ENCODE results near the gene SENP5. TPM values are rescaled to one million over a fixed set of nuclear protein-coding genes. Genes with fewer than 3 reads are reported as not detected.

Gene SENP5
- total and polyA plus RNA-seq, 2 of the 8 experiments (the other 6 are each of a cell fraction or from before 2014, with no cell fraction given), result 6.7 to 27.3 TPM

GRCh38 chr3:196949285-196949619 lies 81.5 kb downstream of the SENP5 start:
- DNase-seq (ENCODE audit: low read depth in 1 of 2, low spot score in 2 of 2) (no peak), FAIRE-seq (no peak)
- Histone ChIP-seq H4K91ac (replicated peaks; ENCODE audit: insufficient read length, low read length) (no peak overlapping the region), H3K23me2 (ENCODE audit: low read depth, low read length) (0 out of 2 replicates have a peak, but pooled peaks cover 1% of the 10 kb centered on the region), H2AFZ (ENCODE audit: low read length) (no peak overlapping the region), H4K5ac (ENCODE audit: insufficient read length, low read depth, low read length) (no peak overlapping the region), H4K20me1 (replicated peaks in 1 of 2; ENCODE audit: control insufficient read depth in 1 of 2, insufficient read depth in 2 of 2, low read length in 2 of 2) (no peaks in the 10 kb centered on the region), H2BK5ac (ENCODE audit: low read depth, low read length) (no peak overlapping the region), H2AK5ac (ENCODE audit: low read depth, low read length) (no peak overlapping the region), H2BK15ac (ENCODE audit: low read length) (no peak overlapping the region), H3K36me3 (ENCODE audit: control insufficient read depth in 2 of 4, insufficient read depth in 4 of 4, low read length in 3 of 4) (no peaks in the 10 kb centered on the region), H3K4ac (replicated peaks; ENCODE audit: insufficient read length, low read depth, low read length) (no peak overlapping the region), H2BK12ac (ENCODE audit: low read depth, low read length) (no peak overlapping the region), H3K14ac (ENCODE audit: insufficient read length) (no peak overlapping the region), H3K18ac (ENCODE audit: extremely low read depth, low read length) (no peak overlapping the region), H3K56ac (replicated peaks; ENCODE audit: insufficient read length, low read depth, low read length) (no peak overlapping the region), H3K23ac (ENCODE audit: insufficient read length) (no peak overlapping the region), H3K4me3 (ENCODE audit: extremely low read depth in 1 of 4, insufficient read depth in 2 of 4, low read depth in 3 of 4, low read length in 4 of 4) (no peak overlapping the region), H3K9ac (replicated peaks in 1 of 4; ENCODE audit: extremely low read depth in 1 of 4, low read depth in 3 of 4, low read length in 3 of 4) (no peak overlapping the region; a peak in 1 of 7 replicates), H4K8ac (ENCODE audit: extremely low read depth, insufficient read depth, low read length) (no peak overlapping the region), H3K4me1 (replicated peaks in 1 of 4; ENCODE audit: control insufficient read depth in 3 of 4, insufficient read depth in 4 of 4, low read length in 3 of 4) (no peaks in the 10 kb centered on the region), H2BK20ac (ENCODE audit: low read length) (no peak overlapping the region), H3K27ac (ENCODE audit: low read depth, low read length) (no peak overlapping the region), H3K79me1 (ENCODE audit: low read depth, low read length) (no peaks in the 10 kb centered on the region), H2BK120ac (replicated peaks; ENCODE audit: low read depth, low read length) (no peak overlapping the region), H3K4me2 (ENCODE audit: insufficient read depth in 1 of 2, low read depth in 2 of 2, low read length in 2 of 2) (no peak overlapping the region), H3K27me3 (replicated peaks in 1 of 4; ENCODE audit: control insufficient read depth in 3 of 4, extremely low read depth in 1 of 4, insufficient read depth in 3 of 4, low read length in 3 of 4) (no peaks in the 10 kb centered on the region), H3K9me3 (ENCODE audit: insufficient read depth in 2 of 2, low read depth in 1 of 2, low read length in 1 of 2) (no peaks in the 10 kb centered on the region), H3K79me2 (ENCODE audit: control insufficient read depth in 1 of 2, insufficient read depth in 2 of 2, low read length in 2 of 2) (no peaks in the 10 kb centered on the region)
- ChIA-PET POLR2A (ENCODE audit: partially characterized antibody) (interaction anchor here (0.7 to 1.6 kb wide), 3 partner anchors 10 to 359 kb away, joined by 3 to 4 read pairs (median 3); no protein-coding TSS in a partner anchor), CTCF (ENCODE audit: partially characterized antibody) (interaction anchor here (0.6 to 1.8 kb wide), 7 partner anchors 14 to 513 kb away, joined by 3 to 5 read pairs (median 3); partner anchors contain the start of gene MELTF)
- no peak for TF ChIP-seq TEAD4 (IDR thresholded peaks at IDR 0.05; ENCODE audit: low read depth, low read length)
- TF ChIP-seq CEBPB (IDR thresholded peaks at IDR 0.05; ENCODE audit: low read depth, low read length), result no peak
- no peak for TF ChIP-seq ASH2L (IDR thresholded peaks at IDR 0.05; ENCODE audit: low read length)
- TF ChIP-seq YY1 (IDR thresholded peaks at IDR 0.05; ENCODE audit: low read depth, low read length), result no peak
- TF ChIP-seq SIX5 (IDR thresholded peaks at IDR 0.05; ENCODE audit: low read depth, low read length), result no peak
- no peak for TF ChIP-seq NANOG (IDR thresholded peaks at IDR 0.05; ENCODE audit: insufficient read depth, low read depth, low read length, poor library complexity, severe bottlenecking)
- WGBS, 2 experiments (ENCODE audit: extremely low coverage in 1 of 2, insufficient coverage in 1 of 2, insufficient read length in 1 of 2, insufficient replicate concordance in 2 of 2, low coverage in 1 of 2, low lambda C conversion rate in 2 of 2, missing lambda C conversion rate in 1 of 2), result 81% methylated on average over 6 of the region's 6 CpGs; no CpG with 5 or more reads in 1 of the 2 experiments
